GM23338 (cell line): ENCODE measurements around the gene CNTNAP2. TPM values are rescaled to one million over a fixed set of nuclear protein-coding genes. Genes with fewer than 3 reads are reported as not detected.

Source experiments
- ETS1 ChIP-seq: IDR thresholded peaks from 2 replicates; pipeline ENCODE4 v1.6.1; 2016; ENCODE audit warnings: antibody characterized with exemption
- EZH2 ChIP-seq: fragments of 200-600 bp; sonication (generic); IDR thresholded peaks from one replicate; pipeline ENCODE4 v1.8.0; 2017; ENCODE audit warnings: antibody characterized with exemption, mild to moderate bottlenecking, low read depth; ENCODE audit not compliant: unreplicated experiment
- ZNF114 ChIP-seq: fragments of 250-450 bp; sonication (Bioruptor Pico); IDR thresholded peaks from 2 replicates; pipeline ENCODE4 v1.5.0; 2020; ENCODE audit warnings: mild to moderate bottlenecking, moderate library complexity
- polyA plus RNA-seq: library from polyadenylated mRNA; unstranded; fragments of >200 nt; fragmentation: Nextera tagmentation; extraction: Ambion mirVana; gene quantifications from 2 replicates; pipeline ENCODE4 v1.2.1, GENCODE V29; 2016
- total RNA-seq: library from RNA; depleted of rRNA; stranded (reverse); fragments of >200 nt; shearing (Covaris generic); gene quantifications from 2 replicates; pipeline ENCODE4 v1.2.3, GENCODE V29; 2014
- TF ChIP-seq, protein P1 (sequence below): fragments of 250-450 bp; sonication (Bioruptor Pico); IDR thresholded peaks from 2 replicates; pipeline ENCODE4 v1.5.0; 2020; ENCODE audit warnings: mild to moderate bottlenecking, moderate library complexity
- TF ChIP-seq, protein P2 (sequence below): IDR thresholded peaks from one replicate; pipeline ENCODE4 v1.6.1; 2018; ENCODE audit warnings: antibody characterized with exemption; ENCODE audit not compliant: unreplicated experiment
- TF ChIP-seq, protein P3 (sequence below), 2 experiments: fragments of 200-600 bp in 1 of 2; sonication (generic) in 1 of 2; conservative IDR thresholded peaks; 2 replicates each; pipeline versions ENCODE4 v1.5.1 to v1.6.1; 2016 to 2017; ENCODE audit warnings: antibody characterized with exemption in 2 of 2, low read depth in 2 of 2, mild to moderate bottlenecking in 2 of 2, moderate library complexity in 1 of 2

Gene CNTNAP2
- total and polyA plus RNA-seq, 2 experiments from 2014 or later: 38.2 to 61.3 TPM

DNA sequence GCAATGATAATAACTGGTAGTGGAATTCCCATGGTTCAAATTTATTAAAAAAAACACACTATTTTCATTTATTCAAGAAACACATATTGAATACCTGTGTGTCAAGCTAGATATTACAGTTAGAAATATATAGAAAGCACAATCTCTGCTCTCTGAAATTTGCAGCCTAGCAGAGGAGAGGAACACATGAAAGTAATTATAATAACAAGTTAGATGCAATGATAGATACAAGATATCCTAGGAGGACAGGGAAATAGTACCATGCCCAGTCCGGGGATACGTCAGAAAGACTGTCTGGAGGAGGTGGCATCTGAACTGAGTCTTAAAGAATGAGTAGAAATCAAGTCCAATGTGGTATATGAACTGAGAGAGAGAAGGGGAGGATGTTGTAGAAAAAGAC lies 1988.3 kb downstream of the CNTNAP2 start (continued):
- TF ChIP-seq, protein P1, sequence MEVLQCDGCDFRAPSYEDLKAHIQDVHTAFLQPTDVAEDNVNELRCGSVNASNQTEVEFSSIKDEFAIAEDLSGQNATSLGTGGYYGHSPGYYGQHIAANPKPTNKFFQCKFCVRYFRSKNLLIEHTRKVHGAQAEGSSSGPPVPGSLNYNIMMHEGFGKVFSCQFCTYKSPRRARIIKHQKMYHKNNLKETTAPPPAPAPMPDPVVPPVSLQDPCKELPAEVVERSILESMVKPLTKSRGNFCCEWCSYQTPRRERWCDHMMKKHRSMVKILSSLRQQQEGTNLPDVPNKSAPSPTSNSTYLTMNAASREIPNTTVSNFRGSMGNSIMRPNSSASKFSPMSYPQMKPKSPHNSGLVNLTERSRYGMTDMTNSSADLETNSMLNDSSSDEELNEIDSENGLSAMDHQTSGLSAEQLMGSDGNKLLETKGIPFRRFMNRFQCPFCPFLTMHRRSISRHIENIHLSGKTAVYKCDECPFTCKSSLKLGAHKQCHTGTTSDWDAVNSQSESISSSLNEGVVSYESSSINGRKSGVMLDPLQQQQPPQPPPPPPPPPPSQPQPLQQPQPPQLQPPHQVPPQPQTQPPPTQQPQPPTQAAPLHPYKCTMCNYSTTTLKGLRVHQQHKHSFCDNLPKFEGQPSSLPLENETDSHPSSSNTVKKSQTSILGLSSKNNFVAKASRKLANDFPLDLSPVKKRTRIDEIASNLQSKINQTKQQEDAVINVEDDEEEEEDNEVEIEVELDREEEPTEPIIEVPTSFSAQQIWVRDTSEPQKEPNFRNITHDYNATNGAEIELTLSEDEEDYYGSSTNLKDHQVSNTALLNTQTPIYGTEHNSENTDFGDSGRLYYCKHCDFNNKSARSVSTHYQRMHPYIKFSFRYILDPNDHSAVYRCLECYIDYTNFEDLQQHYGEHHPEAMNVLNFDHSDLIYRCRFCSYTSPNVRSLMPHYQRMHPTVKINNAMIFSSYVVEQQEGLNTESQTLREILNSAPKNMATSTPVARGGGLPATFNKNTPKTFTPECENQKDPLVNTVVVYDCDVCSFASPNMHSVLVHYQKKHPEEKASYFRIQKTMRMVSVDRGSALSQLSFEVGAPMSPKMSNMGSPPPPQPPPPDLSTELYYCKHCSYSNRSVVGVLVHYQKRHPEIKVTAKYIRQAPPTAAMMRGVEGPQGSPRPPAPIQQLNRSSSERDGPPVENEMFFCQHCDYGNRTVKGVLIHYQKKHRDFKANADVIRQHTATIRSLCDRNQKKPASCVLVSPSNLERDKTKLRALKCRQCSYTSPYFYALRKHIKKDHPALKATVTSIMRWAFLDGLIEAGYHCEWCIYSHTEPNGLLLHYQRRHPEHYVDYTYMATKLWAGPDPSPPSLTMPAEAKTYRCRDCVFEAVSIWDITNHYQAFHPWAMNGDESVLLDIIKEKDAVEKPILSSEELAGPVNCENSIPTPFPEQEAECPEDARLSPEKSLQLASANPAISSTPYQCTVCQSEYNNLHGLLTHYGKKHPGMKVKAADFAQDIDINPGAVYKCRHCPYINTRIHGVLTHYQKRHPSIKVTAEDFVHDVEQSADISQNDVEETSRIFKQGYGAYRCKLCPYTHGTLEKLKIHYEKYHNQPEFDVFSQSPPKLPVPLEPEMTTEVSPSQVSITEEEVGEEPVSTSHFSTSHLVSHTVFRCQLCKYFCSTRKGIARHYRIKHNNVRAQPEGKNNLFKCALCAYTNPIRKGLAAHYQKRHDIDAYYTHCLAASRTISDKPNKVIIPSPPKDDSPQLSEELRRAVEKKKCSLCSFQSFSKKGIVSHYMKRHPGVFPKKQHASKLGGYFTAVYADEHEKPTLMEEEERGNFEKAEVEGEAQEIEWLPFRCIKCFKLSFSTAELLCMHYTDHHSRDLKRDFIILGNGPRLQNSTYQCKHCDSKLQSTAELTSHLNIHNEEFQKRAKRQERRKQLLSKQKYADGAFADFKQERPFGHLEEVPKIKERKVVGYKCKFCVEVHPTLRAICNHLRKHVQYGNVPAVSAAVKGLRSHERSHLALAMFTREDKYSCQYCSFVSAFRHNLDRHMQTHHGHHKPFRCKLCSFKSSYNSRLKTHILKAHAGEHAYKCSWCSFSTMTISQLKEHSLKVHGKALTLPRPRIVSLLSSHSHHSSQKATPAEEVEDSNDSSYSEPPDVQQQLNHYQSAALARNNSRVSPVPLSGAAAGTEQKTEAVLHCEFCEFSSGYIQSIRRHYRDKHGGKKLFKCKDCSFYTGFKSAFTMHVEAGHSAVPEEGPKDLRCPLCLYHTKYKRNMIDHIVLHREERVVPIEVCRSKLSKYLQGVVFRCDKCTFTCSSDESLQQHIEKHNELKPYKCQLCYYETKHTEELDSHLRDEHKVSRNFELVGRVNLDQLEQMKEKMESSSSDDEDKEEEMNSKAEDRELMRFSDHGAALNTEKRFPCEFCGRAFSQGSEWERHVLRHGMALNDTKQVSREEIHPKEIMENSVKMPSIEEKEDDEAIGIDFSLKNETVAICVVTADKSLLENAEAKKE (CRISPR knock-in tag): no peak
- TF ChIP-seq, protein P2, sequence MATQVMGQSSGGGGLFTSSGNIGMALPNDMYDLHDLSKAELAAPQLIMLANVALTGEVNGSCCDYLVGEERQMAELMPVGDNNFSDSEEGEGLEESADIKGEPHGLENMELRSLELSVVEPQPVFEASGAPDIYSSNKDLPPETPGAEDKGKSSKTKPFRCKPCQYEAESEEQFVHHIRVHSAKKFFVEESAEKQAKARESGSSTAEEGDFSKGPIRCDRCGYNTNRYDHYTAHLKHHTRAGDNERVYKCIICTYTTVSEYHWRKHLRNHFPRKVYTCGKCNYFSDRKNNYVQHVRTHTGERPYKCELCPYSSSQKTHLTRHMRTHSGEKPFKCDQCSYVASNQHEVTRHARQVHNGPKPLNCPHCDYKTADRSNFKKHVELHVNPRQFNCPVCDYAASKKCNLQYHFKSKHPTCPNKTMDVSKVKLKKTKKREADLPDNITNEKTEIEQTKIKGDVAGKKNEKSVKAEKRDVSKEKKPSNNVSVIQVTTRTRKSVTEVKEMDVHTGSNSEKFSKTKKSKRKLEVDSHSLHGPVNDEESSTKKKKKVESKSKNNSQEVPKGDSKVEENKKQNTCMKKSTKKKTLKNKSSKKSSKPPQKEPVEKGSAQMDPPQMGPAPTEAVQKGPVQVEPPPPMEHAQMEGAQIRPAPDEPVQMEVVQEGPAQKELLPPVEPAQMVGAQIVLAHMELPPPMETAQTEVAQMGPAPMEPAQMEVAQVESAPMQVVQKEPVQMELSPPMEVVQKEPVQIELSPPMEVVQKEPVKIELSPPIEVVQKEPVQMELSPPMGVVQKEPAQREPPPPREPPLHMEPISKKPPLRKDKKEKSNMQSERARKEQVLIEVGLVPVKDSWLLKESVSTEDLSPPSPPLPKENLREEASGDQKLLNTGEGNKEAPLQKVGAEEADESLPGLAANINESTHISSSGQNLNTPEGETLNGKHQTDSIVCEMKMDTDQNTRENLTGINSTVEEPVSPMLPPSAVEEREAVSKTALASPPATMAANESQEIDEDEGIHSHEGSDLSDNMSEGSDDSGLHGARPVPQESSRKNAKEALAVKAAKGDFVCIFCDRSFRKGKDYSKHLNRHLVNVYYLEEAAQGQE: no peak
- TF ChIP-seq, protein P3, sequence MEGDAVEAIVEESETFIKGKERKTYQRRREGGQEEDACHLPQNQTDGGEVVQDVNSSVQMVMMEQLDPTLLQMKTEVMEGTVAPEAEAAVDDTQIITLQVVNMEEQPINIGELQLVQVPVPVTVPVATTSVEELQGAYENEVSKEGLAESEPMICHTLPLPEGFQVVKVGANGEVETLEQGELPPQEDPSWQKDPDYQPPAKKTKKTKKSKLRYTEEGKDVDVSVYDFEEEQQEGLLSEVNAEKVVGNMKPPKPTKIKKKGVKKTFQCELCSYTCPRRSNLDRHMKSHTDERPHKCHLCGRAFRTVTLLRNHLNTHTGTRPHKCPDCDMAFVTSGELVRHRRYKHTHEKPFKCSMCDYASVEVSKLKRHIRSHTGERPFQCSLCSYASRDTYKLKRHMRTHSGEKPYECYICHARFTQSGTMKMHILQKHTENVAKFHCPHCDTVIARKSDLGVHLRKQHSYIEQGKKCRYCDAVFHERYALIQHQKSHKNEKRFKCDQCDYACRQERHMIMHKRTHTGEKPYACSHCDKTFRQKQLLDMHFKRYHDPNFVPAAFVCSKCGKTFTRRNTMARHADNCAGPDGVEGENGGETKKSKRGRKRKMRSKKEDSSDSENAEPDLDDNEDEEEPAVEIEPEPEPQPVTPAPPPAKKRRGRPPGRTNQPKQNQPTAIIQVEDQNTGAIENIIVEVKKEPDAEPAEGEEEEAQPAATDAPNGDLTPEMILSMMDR (conservative IDR thresholded peaks at IDR 0.05; ENCODE audit: low read depth in 2 of 2): no peak
- TF ChIP-seq ZNF114 (no peak), EZH2 (no peak), ETS1 (no peak)
